CD4-positive, alpha-beta memory T cell (primary cell): ENCODE data around the gene NRXN3. TPM values are rescaled to one million over a fixed set of nuclear protein-coding genes. Genes with fewer than 3 reads are reported as not detected.
A peak's percentile ranks its signal among the peaks of the same experiment; 100 is the strongest.

ENCODE experiments used
- CTCF ChIA-PET: fragments of 350-600 bp; sonication (Branson Sonifier 250); formaldehyde crosslinking; loops from one replicate; lab custom pipeline; 2021; ENCODE audit warnings: inconsistent platforms; ENCODE audit not compliant: partially characterized antibody; lab: Charles Lee
- POLR2A ChIA-PET: fragments of 350-600 bp; sonication (Branson Sonifier 250); formaldehyde crosslinking; loops from one replicate; lab custom pipeline; 2021; ENCODE audit not compliant: partially characterized antibody; lab: Charles Lee
- DNase-seq, 5 donors: peaks; one replicate each; pipeline versions ENCODE4 v3.0.0 to v3.0.0-alpha.2; 2020 to 2022; ENCODE audit warnings: mixed read lengths in 1 of 5
- H3K27ac ChIP-seq: one replicate; pipeline ENCODE4 v1.7.0; 2013; ENCODE audit warnings: low read depth, low read length
- H3K27me3 ChIP-seq: 2 replicates; pipeline ENCODE4 v1.7.0; 2013; ENCODE audit warnings: mild to moderate bottlenecking, low read length, moderate library complexity; ENCODE audit not compliant: insufficient read depth
- H3K36me3 ChIP-seq: 2 replicates; pipeline ENCODE4 v1.7.0; 2013; ENCODE audit warnings: mild to moderate bottlenecking, low read length, moderate library complexity; ENCODE audit not compliant: insufficient read depth
- H3K4me1 ChIP-seq: 2 replicates; pipeline ENCODE4 v1.7.0; 2013; ENCODE audit warnings: mild to moderate bottlenecking, low read length, moderate library complexity; ENCODE audit not compliant: insufficient read depth
- H3K4me3 ChIP-seq, 2 donors: one replicate each; pipeline ENCODE4 v1.7.0; 2013; ENCODE audit warnings: low read length in 2 of 2, mild to moderate bottlenecking in 1 of 2
- H3K9me3 ChIP-seq, 2 donors: one replicate each; pipeline ENCODE4 v1.7.0; 2013; ENCODE audit warnings: low read length in 2 of 2, control low read depth in 1 of 2; ENCODE audit not compliant: control insufficient read depth in 1 of 2
- H3K27ac Mint-ChIP-seq, 7 donors: one replicate each; pipeline ENCODE4 v1.8.0; 2020 to 2021; ENCODE audit warnings: mixed read lengths in 7 of 7, mild to moderate bottlenecking in 6 of 7, inconsistent platforms in 3 of 7, moderate library complexity in 3 of 7
- H3K27me3 Mint-ChIP-seq, 2 donors: one replicate each; pipeline ENCODE4 v1.8.0; 2020 to 2021; ENCODE audit warnings: mixed read lengths in 2 of 2
- H3K36me3 Mint-ChIP-seq, 2 donors: one replicate each; pipeline ENCODE4 v1.8.0; 2020 to 2021; ENCODE audit warnings: mixed read lengths in 2 of 2, inconsistent platforms in 1 of 2, mild to moderate bottlenecking in 1 of 2
- H3K4me1 Mint-ChIP-seq, 4 donors: one replicate each; pipeline ENCODE4 v1.8.0; 2020 to 2021; ENCODE audit warnings: mixed read lengths in 4 of 4, mild to moderate bottlenecking in 1 of 4
- H3K4me3 Mint-ChIP-seq, 8 donors: one replicate each; pipeline ENCODE4 v1.8.0; 2020 to 2021; ENCODE audit warnings: mixed read lengths in 8 of 8, mild to moderate bottlenecking in 7 of 8, moderate library complexity in 6 of 8, inconsistent platforms in 3 of 8
- H3K9me3 Mint-ChIP-seq, 8 donors: one replicate each; pipeline ENCODE4 v1.8.0; 2020 to 2021; ENCODE audit warnings: mixed read lengths in 8 of 8, mild to moderate bottlenecking in 5 of 8, inconsistent platforms in 3 of 8, moderate library complexity in 1 of 8
- intact Hi-C: fragments of 100-400 bp; cut with micrococcal nuclease; formaldehyde crosslinking; loops from one replicate; pipeline ENCODE4 v1.15.1; 2023
- polyA plus RNA-seq, 2 donors: library from polyadenylated mRNA; unstranded; fragments of 300-500 nt; fragmentation: Illumina TruSeq; gene quantifications; one replicate each; pipeline ENCODE4 v1.2.3, GENCODE V29; 2021
- total RNA-seq, 2 experiments: library from RNA; stranded (reverse); gene quantifications; one replicate each; pipeline ENCODE4 v1.2.3, GENCODE V29; 2021

NRXN3 gene
- total and polyA plus RNA-seq, 4 experiments from 2014 or later, result not detected

- Mint-ChIP-seq H3K4me1 (no peaks in the 10 kb centered on the region), H3K36me3 (no peaks in the 10 kb centered on the region), H3K27me3 (no peaks in the 10 kb centered on the region), H3K27ac (no peak overlapping the region), H3K4me3 (peak overlapping the region in 1 of 8 donors; percentile 9), H3K9me3 (peaks cover 2 to 15% (median 8%) of the 10 kb centered on the region in 8 donors)
- Histone ChIP-seq H3K27ac (no peak overlapping the region), H3K36me3 (no peaks in the 10 kb centered on the region), H3K27me3 (no peaks in the 10 kb centered on the region), H3K9me3 (no peaks in the 10 kb centered on the region), H3K4me3 (no peak overlapping the region), H3K4me1 (no peaks in the 10 kb centered on the region)
- ChIA-PET CTCF (no interaction called here), POLR2A (no interaction called here)
- no peak for DNase-seq
- intact Hi-C loops, result no loop called here
Observed at GRCh38 chr14:79379266-79379665, 1209.1 kb downstream of the NRXN3 start.

- POLR2A ChIA-PET, result no interaction called here
Observed at GRCh38 chr14:79383031-79383430, 1212.9 kb downstream of the NRXN3 start.

GRCh38 chr14:79383475-79383874, 1213.3 kb downstream of the NRXN3 start:
- H3K27ac ChIP-seq, result no peak overlapping the region
- H3K4me1 Mint-ChIP-seq, result no peaks in the 10 kb centered on the region
- no peak for DNase-seq
- H3K4me3 ChIP-seq, result no peak overlapping the region
- no peaks in the 10 kb centered on the region for H3K4me1 ChIP-seq
- H3K36me3 ChIP-seq, result no peaks in the 10 kb centered on the region
- H3K27ac Mint-ChIP-seq, result no peak overlapping the region
- H3K9me3 Mint-ChIP-seq, result peaks cover under 1 to 18% (median 8%) of the 10 kb centered on the region in 8 donors
- H3K4me3 Mint-ChIP-seq, result no peak overlapping the region
- H3K27me3 Mint-ChIP-seq, result no peaks in the 10 kb centered on the region
- no peaks in the 10 kb centered on the region for H3K27me3 ChIP-seq
- ChIA-PET CTCF (no interaction called here), POLR2A (no interaction called here)
- no peaks in the 10 kb centered on the region for H3K9me3 ChIP-seq
- no peaks in the 10 kb centered on the region for H3K36me3 Mint-ChIP-seq
- intact Hi-C loops, result no loop called here

More at GRCh38 chr14:79383031-79383430, 1212.9 kb downstream of the NRXN3 start:
- intact Hi-C loops, result no loop called here
- Mint-ChIP-seq H3K27me3 (no peaks in the 10 kb centered on the region), H3K36me3 (no peaks in the 10 kb centered on the region), H3K27ac (no peak overlapping the region), H3K4me1 (no peaks in the 10 kb centered on the region), H3K9me3 (peaks cover 0 to 19% (median 8%) of the 10 kb centered on the region in 8 donors), H3K4me3 (no peak overlapping the region)
- no peak overlapping the region for H3K4me3 ChIP-seq
- H3K27me3 ChIP-seq, result no peaks in the 10 kb centered on the region
- CTCF ChIA-PET, result no interaction called here
- H3K9me3 ChIP-seq, result no peaks in the 10 kb centered on the region
- H3K27ac ChIP-seq, result no peak overlapping the region
- H3K4me1 ChIP-seq, result no peaks in the 10 kb centered on the region
- no peak for DNase-seq
- no peaks in the 10 kb centered on the region for H3K36me3 ChIP-seq

- Histone ChIP-seq H3K4me1 (no peaks in the 10 kb centered on the region), H3K27me3 (no peaks in the 10 kb centered on the region), H3K27ac (no peak overlapping the region), H3K4me3 (no peak overlapping the region), H3K9me3 (no peaks in the 10 kb centered on the region), H3K36me3 (no peaks in the 10 kb centered on the region)
- peaks cover 0 to 7% (median 3%) of the 10 kb centered on the region in 8 donors for H3K9me3 Mint-ChIP-seq
- H3K4me1 Mint-ChIP-seq, result no peaks in the 10 kb centered on the region
- ChIA-PET CTCF (no interaction called here), POLR2A (no interaction called here)
- no peak overlapping the region for H3K4me3 Mint-ChIP-seq
- no peaks in the 10 kb centered on the region for H3K36me3 Mint-ChIP-seq
- H3K27ac Mint-ChIP-seq, result no peak overlapping the region
- H3K27me3 Mint-ChIP-seq, result no peaks in the 10 kb centered on the region
- DNase-seq, result no peak
- intact Hi-C loops, result no loop called here
Observed at GRCh38 chr14:79395061-79395460, 1224.9 kb downstream of the NRXN3 start.

DNA sequence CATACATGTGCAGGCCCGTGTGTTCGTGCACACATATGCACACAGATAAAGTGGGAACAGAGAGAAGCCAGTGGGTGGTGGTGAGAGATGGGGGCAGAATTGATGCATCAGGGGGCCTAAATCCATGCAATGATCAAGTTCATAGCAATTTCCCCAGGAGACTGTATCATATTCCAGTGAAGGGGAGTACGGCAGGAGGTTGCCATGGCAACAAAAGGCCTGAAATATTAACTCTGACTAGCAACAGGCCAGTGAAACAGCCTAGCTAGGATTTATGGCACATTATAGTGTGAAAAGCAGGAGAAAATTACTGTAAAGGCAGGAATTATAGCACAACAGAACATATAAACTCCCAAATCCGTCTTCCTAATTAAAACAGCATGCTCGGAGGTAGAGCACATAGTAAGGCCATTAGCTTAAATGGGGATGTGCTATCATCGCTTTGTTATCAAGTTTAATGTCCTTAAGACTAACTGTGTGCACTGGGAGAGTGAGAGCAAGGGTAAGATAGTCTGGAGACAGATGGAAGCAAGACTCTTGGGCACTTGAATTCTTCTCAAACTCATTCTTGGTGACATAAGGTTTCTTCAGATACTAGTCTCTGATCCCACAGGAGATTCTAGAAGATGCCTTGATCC, 1234.8 kb downstream of the NRXN3 start:
- POLR2A ChIA-PET, result no interaction called here
- CTCF ChIA-PET, result no interaction called here
- Mint-ChIP-seq H3K36me3 (no peaks in the 10 kb centered on the region), H3K27ac (no peak overlapping the region), H3K9me3 (peaks cover 0 to 13% (median 2%) of the 10 kb centered on the region in 8 donors), H3K27me3 (no peaks in the 10 kb centered on the region), H3K4me3 (no peak overlapping the region), H3K4me1 (no peaks in the 10 kb centered on the region)
- no peaks in the 10 kb centered on the region for H3K36me3 ChIP-seq
- no peaks in the 10 kb centered on the region for H3K9me3 ChIP-seq
- no peak overlapping the region for H3K27ac ChIP-seq
- DNase-seq, result no peak
- H3K4me3 ChIP-seq, result no peak overlapping the region
- no peaks in the 10 kb centered on the region for H3K4me1 ChIP-seq
- no peaks in the 10 kb centered on the region for H3K27me3 ChIP-seq
- intact Hi-C loops, result no loop called here

DNA sequence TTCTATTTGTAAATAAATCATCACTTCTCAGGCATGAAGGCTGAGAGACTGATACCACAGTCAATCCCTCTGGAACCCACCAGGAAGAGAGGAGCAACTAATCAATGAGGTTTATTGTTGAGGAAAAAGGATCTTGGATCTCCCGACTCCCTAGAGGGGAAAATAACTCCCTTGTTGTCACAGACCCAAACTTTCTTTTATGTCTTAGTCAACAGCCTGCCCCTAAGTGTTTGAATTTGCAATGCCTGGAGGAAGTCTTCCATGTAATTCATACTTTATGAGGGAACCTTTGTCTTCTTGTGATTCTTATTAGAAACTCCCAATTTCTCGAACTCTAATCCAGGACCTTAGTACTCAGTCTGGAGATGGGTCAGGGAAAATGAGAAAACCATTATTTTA, 1235.3 kb downstream of the NRXN3 start:
- Histone ChIP-seq H3K27me3 (no peaks in the 10 kb centered on the region), H3K4me3 (no peak overlapping the region), H3K36me3 (no peaks in the 10 kb centered on the region), H3K4me1 (no peaks in the 10 kb centered on the region), H3K9me3 (no peaks in the 10 kb centered on the region), H3K27ac (no peak overlapping the region)
- intact Hi-C loops, result no loop called here
- Mint-ChIP-seq H3K27ac (no peak overlapping the region), H3K4me1 (no peaks in the 10 kb centered on the region), H3K36me3 (no peaks in the 10 kb centered on the region), H3K27me3 (no peaks in the 10 kb centered on the region), H3K9me3 (peaks cover 0 to 14% (median 2%) of the 10 kb centered on the region in 8 donors), H3K4me3 (no peak overlapping the region)
- no peak for DNase-seq
- CTCF ChIA-PET, result no interaction called here
- POLR2A ChIA-PET, result no interaction called here

GRCh38 chr14:79407572-79407971, 1237.4 kb downstream of the NRXN3 start:
- Mint-ChIP-seq H3K27me3 (no peaks in the 10 kb centered on the region), H3K9me3 (peaks cover 0 to 16% (median 3%) of the 10 kb centered on the region in 8 donors), H3K4me3 (no peak overlapping the region), H3K4me1 (no peaks in the 10 kb centered on the region), H3K27ac (no peak overlapping the region), H3K36me3 (no peaks in the 10 kb centered on the region)
- POLR2A ChIA-PET, result no interaction called here
- Histone ChIP-seq H3K27me3 (no peaks in the 10 kb centered on the region), H3K36me3 (no peaks in the 10 kb centered on the region), H3K4me1 (no peaks in the 10 kb centered on the region), H3K4me3 (no peak overlapping the region), H3K9me3 (no peaks in the 10 kb centered on the region), H3K27ac (no peak overlapping the region)
- DNase-seq, result no peak
- intact Hi-C loops, result no loop called here
- CTCF ChIA-PET, result no interaction called here
